Transverse colon (tissue), 4 donors: ENCODE measurements around the gene DIS3L2.

Experiments used
- EP300 ChIP-seq: sonication (generic); formaldehyde crosslinking; IDR thresholded peaks from one replicate; pipeline ENCODE4 v1.6.1; 2017; ENCODE audit warnings: antibody characterized with exemption, low read depth
- POLR2A ChIP-seq: fragments of 450-650 bp; IDR thresholded peaks from one replicate; pipeline ENCODE4 v1.6.1; 2016; ENCODE audit warnings: antibody characterized with exemption, mild to moderate bottlenecking, moderate library complexity
- POLR2AphosphoS5 ChIP-seq, 3 donors: sonication (generic); formaldehyde crosslinking; IDR thresholded peaks; one replicate each; pipeline ENCODE4 v1.6.1; 2016; ENCODE audit warnings: antibody characterized with exemption in 3 of 3
- TF ChIP-seq, protein P1 (sequence below), 5 experiments: fragments of 200-600 bp in 3 of 5; fragments of 450-650 bp in 2 of 5; sonication (generic) in 3 of 5; IDR thresholded peaks; 1 replicate in 2 of 5; 2 replicates in 3 of 5; pipeline ENCODE4 v1.5.1; 2016 to 2017; ENCODE audit warnings: antibody characterized with exemption in 5 of 5, inconsistent platforms in 3 of 5, mild to moderate bottlenecking in 2 of 5, moderate library complexity in 1 of 5

DNA sequence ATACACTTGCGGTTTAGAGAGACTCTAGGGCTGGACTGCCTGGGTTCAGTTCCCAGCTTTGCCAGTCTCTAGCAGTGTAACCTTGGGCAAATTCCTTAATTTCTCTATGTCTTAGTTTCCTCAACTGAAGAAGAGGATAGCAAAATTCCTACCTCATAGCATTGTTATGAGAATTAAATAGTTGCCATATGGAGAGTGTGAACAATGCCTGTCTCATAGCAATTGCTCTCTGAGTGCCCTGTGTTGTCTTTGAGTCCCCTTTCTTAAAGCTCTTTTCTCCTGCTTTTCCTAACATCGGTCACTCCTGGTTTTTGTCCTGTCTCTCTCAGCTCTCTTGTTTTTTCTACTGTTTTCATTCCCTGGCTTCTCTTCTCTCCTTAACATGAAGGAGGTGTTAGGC, 300.3 kb downstream of the DIS3L2 start:
- TF ChIP-seq, protein P1, sequence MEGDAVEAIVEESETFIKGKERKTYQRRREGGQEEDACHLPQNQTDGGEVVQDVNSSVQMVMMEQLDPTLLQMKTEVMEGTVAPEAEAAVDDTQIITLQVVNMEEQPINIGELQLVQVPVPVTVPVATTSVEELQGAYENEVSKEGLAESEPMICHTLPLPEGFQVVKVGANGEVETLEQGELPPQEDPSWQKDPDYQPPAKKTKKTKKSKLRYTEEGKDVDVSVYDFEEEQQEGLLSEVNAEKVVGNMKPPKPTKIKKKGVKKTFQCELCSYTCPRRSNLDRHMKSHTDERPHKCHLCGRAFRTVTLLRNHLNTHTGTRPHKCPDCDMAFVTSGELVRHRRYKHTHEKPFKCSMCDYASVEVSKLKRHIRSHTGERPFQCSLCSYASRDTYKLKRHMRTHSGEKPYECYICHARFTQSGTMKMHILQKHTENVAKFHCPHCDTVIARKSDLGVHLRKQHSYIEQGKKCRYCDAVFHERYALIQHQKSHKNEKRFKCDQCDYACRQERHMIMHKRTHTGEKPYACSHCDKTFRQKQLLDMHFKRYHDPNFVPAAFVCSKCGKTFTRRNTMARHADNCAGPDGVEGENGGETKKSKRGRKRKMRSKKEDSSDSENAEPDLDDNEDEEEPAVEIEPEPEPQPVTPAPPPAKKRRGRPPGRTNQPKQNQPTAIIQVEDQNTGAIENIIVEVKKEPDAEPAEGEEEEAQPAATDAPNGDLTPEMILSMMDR (IDR thresholded peaks at IDR 0.05), result no peak
- TF ChIP-seq POLR2A (no peak), POLR2AphosphoS5 (IDR thresholded peaks at IDR 0.05) (no peak), EP300 (no peak)
